ENCODE results near the gene MIPOL1. TPM values are rescaled to one million over a fixed set of nuclear protein-coding genes. Genes with fewer than 3 reads are reported as not detected.
"Not testable (repeated sequence)": the region's sequence is repeated elsewhere in the genome, so short reads cannot be mapped to it uniquely, and the experiment has no call there.

Gene MIPOL1
- total RNA-seq, 1 experiment from 2014 or later: 18.7 TPM

GRCh38 chr14:37320106-37320505, 122.4 kb downstream of the MIPOL1 start:
- no peaks in the 10 kb centered on the region for H3K36me3 ChIP-seq (ENCODE audit: control insufficient read depth, insufficient read depth, low read length)
- no peak for DNase-seq
- Mint-ChIP-seq H3K27ac (ENCODE audit: unreplicated experiment) (no peak overlapping the region), H3K36me3 (ENCODE audit: insufficient read depth, unreplicated experiment) (peaks cover under 1% of the 10 kb centered on the region), H3K9me3 (ENCODE audit: unreplicated experiment) (peaks cover 13% of the 10 kb centered on the region), H3K27me3 (ENCODE audit: insufficient read depth, unreplicated experiment) (no peaks in the 10 kb centered on the region), H3K4me3 (ENCODE audit: unreplicated experiment) (no peak overlapping the region), H3K4me1 (ENCODE audit: low read depth, unreplicated experiment) (peaks cover 10% of the 10 kb centered on the region)
- intact Hi-C loops (cut with micrococcal nuclease; ENCODE audit: unreplicated experiment): no loop called here
- H3K9me3 ChIP-seq: peaks cover 3% of the 10 kb centered on the region
- CTCF ChIA-PET: no interaction called here
- H3K27me3 ChIP-seq (replicated peaks; ENCODE audit: control insufficient read depth, insufficient read depth, low read length): no peaks in the 10 kb centered on the region
- no peak overlapping the region for H3K4me3 ChIP-seq (ENCODE audit: low read depth, low read length)
- no peak for TF ChIP-seq CTCF (IDR thresholded peaks at IDR 0.05; ENCODE audit: insufficient read depth in 1 of 2, low read depth in 1 of 2, low read length in 1 of 2, severe bottlenecking in 1 of 2, unreplicated experiment in 1 of 2)
- H3K4me1 ChIP-seq: peaks cover 10% of the 10 kb centered on the region; the same call in 1 of the 2 replicates
- POLR2A ChIA-PET: no interaction called here
- BruUV-seq (replicated peaks): no TSS peak

- H3K36me3 Mint-ChIP-seq (ENCODE audit: insufficient read depth, unreplicated experiment): peaks cover 19% of the 10 kb centered on the region
- Histone ChIP-seq H3K9me3 (peaks cover 3% of the 10 kb centered on the region), H3K4me3 (ENCODE audit: low read depth, low read length) (no peak overlapping the region), H3K27me3 (replicated peaks; ENCODE audit: control insufficient read depth, insufficient read depth, low read length) (no peaks in the 10 kb centered on the region), H3K36me3 (ENCODE audit: control insufficient read depth, insufficient read depth, low read length) (peaks cover 3% of the 10 kb centered on the region; the same call in 1 of the 2 replicates), H3K4me1 (peaks cover 21% of the 10 kb centered on the region)
- intact Hi-C loops (cut with micrococcal nuclease; ENCODE audit: unreplicated experiment): loop anchor here (5.0 kb wide), 2 partner anchors 78 to 242 kb away; no protein-coding TSS in a partner anchor
- no TSS peak for BruUV-seq (replicated peaks)
- POLR2A ChIA-PET: no interaction called here
- CTCF ChIA-PET: no interaction called here
- H3K27me3 Mint-ChIP-seq (ENCODE audit: insufficient read depth, unreplicated experiment): no peaks in the 10 kb centered on the region
- TF ChIP-seq CTCF (IDR thresholded peaks at IDR 0.05; ENCODE audit: insufficient read depth in 1 of 2, low read depth in 1 of 2, low read length in 1 of 2, severe bottlenecking in 1 of 2, unreplicated experiment in 1 of 2): no peak
- DNase-seq: no peak
- no peak overlapping the region for H3K27ac Mint-ChIP-seq (ENCODE audit: unreplicated experiment)
- H3K9me3 Mint-ChIP-seq (ENCODE audit: unreplicated experiment): peaks cover 10% of the 10 kb centered on the region
- peaks cover 15% of the 10 kb centered on the region for H3K4me1 Mint-ChIP-seq (ENCODE audit: low read depth, unreplicated experiment)
- H3K4me3 Mint-ChIP-seq (ENCODE audit: unreplicated experiment): no peak overlapping the region
Observed at GRCh38 chr14:37325332-37325731, 127.6 kb downstream of the MIPOL1 start.

GRCh38 chr14:37326434-37326833, 128.7 kb downstream of the MIPOL1 start:
- peaks cover 23% of the 10 kb centered on the region for H3K4me1 ChIP-seq
- Mint-ChIP-seq H3K27me3 (ENCODE audit: insufficient read depth, unreplicated experiment) (no peaks in the 10 kb centered on the region), H3K4me3 (ENCODE audit: unreplicated experiment) (no peak overlapping the region), H3K4me1 (ENCODE audit: low read depth, unreplicated experiment) (peaks cover 15% of the 10 kb centered on the region), H3K36me3 (ENCODE audit: insufficient read depth, unreplicated experiment) (peaks cover 25% of the 10 kb centered on the region), H3K27ac (ENCODE audit: unreplicated experiment) (peak overlapping the region; percentile 53), H3K9me3 (ENCODE audit: unreplicated experiment) (peaks cover 17% of the 10 kb centered on the region)
- no peak for DNase-seq
- H3K36me3 ChIP-seq (ENCODE audit: control insufficient read depth, insufficient read depth, low read length): peaks cover 3% of the 10 kb centered on the region; the same call in 1 of the 2 replicates
- H3K9me3 ChIP-seq: peaks cover 3% of the 10 kb centered on the region
- BruUV-seq (replicated peaks): no TSS peak
- intact Hi-C loops (cut with micrococcal nuclease; ENCODE audit: unreplicated experiment): loop anchor here (5.0 kb wide), 2 partner anchors 79 to 241 kb away; no protein-coding TSS in a partner anchor
- H3K27me3 ChIP-seq (replicated peaks; ENCODE audit: control insufficient read depth, insufficient read depth, low read length): no peaks in the 10 kb centered on the region
- no peak overlapping the region for H3K4me3 ChIP-seq (ENCODE audit: low read depth, low read length)
- TF ChIP-seq CTCF (IDR thresholded peaks at IDR 0.05; ENCODE audit: insufficient read depth in 1 of 2, low read depth in 1 of 2, low read length in 1 of 2, severe bottlenecking in 1 of 2, unreplicated experiment in 1 of 2): no peak
- CTCF ChIA-PET: no interaction called here
- POLR2A ChIA-PET: no interaction called here

GRCh38 chr14:37327933-37328332, 130.2 kb downstream of the MIPOL1 start:
- CTCF ChIA-PET; POLR2A ChIA-PET; H3K27me3 ChIP-seq (replicated peaks; ENCODE audit: control insufficient read depth, insufficient read depth, low read length); H3K36me3 ChIP-seq (ENCODE audit: control insufficient read depth, insufficient read depth, low read length); H3K4me3 ChIP-seq (ENCODE audit: low read depth, low read length); DNase-seq; H3K4me3 Mint-ChIP-seq (ENCODE audit: unreplicated experiment); H3K27me3 Mint-ChIP-seq (ENCODE audit: insufficient read depth, unreplicated experiment); BruUV-seq (replicated peaks); H3K9me3 ChIP-seq: not testable (repeated sequence)
- intact Hi-C loops (cut with micrococcal nuclease; ENCODE audit: unreplicated experiment): loop anchor here (2.0 to 5.0 kb wide), 5 partner anchors 47 to 263 kb away; no protein-coding TSS in a partner anchor
- H3K36me3 Mint-ChIP-seq (ENCODE audit: insufficient read depth, unreplicated experiment): peaks cover 30% of the 10 kb centered on the region
- peaks cover 17% of the 10 kb centered on the region for H3K9me3 Mint-ChIP-seq (ENCODE audit: unreplicated experiment)
- H3K27ac Mint-ChIP-seq (ENCODE audit: unreplicated experiment): peak overlapping the region; percentile 25
- peaks cover 15% of the 10 kb centered on the region for H3K4me1 Mint-ChIP-seq (ENCODE audit: low read depth, unreplicated experiment)
- H3K4me1 ChIP-seq: peaks cover 23% of the 10 kb centered on the region
